CD4-positive, alpha-beta memory T cell (primary cell): ENCODE results near the gene ADGRG1. TPM values are rescaled to one million over a fixed set of nuclear protein-coding genes. Genes with fewer than 3 reads are reported as not detected.

ENCODE experiments used
- CTCF ChIA-PET: fragments of 350-600 bp; sonication (Branson Sonifier 250); formaldehyde crosslinking; loops from one replicate; lab custom pipeline; 2021; ENCODE audit warnings: inconsistent platforms; ENCODE audit not compliant: partially characterized antibody; lab: Charles Lee
- POLR2A ChIA-PET: fragments of 350-600 bp; sonication (Branson Sonifier 250); formaldehyde crosslinking; loops from one replicate; lab custom pipeline; 2021; ENCODE audit not compliant: partially characterized antibody; lab: Charles Lee
- DNase-seq, 5 donors: peaks; one replicate each; pipeline versions ENCODE4 v3.0.0 to v3.0.0-alpha.2; 2020 to 2022; ENCODE audit warnings: mixed read lengths in 1 of 5
- H3K27ac ChIP-seq: one replicate; pipeline ENCODE4 v1.7.0; 2013; ENCODE audit warnings: low read depth, low read length
- H3K27me3 ChIP-seq: 2 replicates; pipeline ENCODE4 v1.7.0; 2013; ENCODE audit warnings: mild to moderate bottlenecking, low read length, moderate library complexity; ENCODE audit not compliant: insufficient read depth
- H3K36me3 ChIP-seq: 2 replicates; pipeline ENCODE4 v1.7.0; 2013; ENCODE audit warnings: mild to moderate bottlenecking, low read length, moderate library complexity; ENCODE audit not compliant: insufficient read depth
- H3K4me1 ChIP-seq: 2 replicates; pipeline ENCODE4 v1.7.0; 2013; ENCODE audit warnings: mild to moderate bottlenecking, low read length, moderate library complexity; ENCODE audit not compliant: insufficient read depth
- H3K4me3 ChIP-seq, 2 donors: one replicate each; pipeline ENCODE4 v1.7.0; 2013; ENCODE audit warnings: low read length in 2 of 2, mild to moderate bottlenecking in 1 of 2
- H3K9me3 ChIP-seq, 2 donors: one replicate each; pipeline ENCODE4 v1.7.0; 2013; ENCODE audit warnings: low read length in 2 of 2, control low read depth in 1 of 2; ENCODE audit not compliant: control insufficient read depth in 1 of 2
- H3K27ac Mint-ChIP-seq, 7 donors: one replicate each; pipeline ENCODE4 v1.8.0; 2020 to 2021; ENCODE audit warnings: mixed read lengths in 7 of 7, mild to moderate bottlenecking in 6 of 7, inconsistent platforms in 3 of 7, moderate library complexity in 3 of 7
- H3K27me3 Mint-ChIP-seq, 2 donors: one replicate each; pipeline ENCODE4 v1.8.0; 2020 to 2021; ENCODE audit warnings: mixed read lengths in 2 of 2
- H3K36me3 Mint-ChIP-seq, 2 donors: one replicate each; pipeline ENCODE4 v1.8.0; 2020 to 2021; ENCODE audit warnings: mixed read lengths in 2 of 2, inconsistent platforms in 1 of 2, mild to moderate bottlenecking in 1 of 2
- H3K4me1 Mint-ChIP-seq, 4 donors: one replicate each; pipeline ENCODE4 v1.8.0; 2020 to 2021; ENCODE audit warnings: mixed read lengths in 4 of 4, mild to moderate bottlenecking in 1 of 4
- H3K4me3 Mint-ChIP-seq, 8 donors: one replicate each; pipeline ENCODE4 v1.8.0; 2020 to 2021; ENCODE audit warnings: mixed read lengths in 8 of 8, mild to moderate bottlenecking in 7 of 8, moderate library complexity in 6 of 8, inconsistent platforms in 3 of 8
- H3K9me3 Mint-ChIP-seq, 8 donors: one replicate each; pipeline ENCODE4 v1.8.0; 2020 to 2021; ENCODE audit warnings: mixed read lengths in 8 of 8, mild to moderate bottlenecking in 5 of 8, inconsistent platforms in 3 of 8, moderate library complexity in 1 of 8
- intact Hi-C: fragments of 100-400 bp; cut with micrococcal nuclease; formaldehyde crosslinking; loops from one replicate; pipeline ENCODE4 v1.15.1; 2023
- polyA plus RNA-seq, 2 donors: library from polyadenylated mRNA; unstranded; fragments of 300-500 nt; fragmentation: Illumina TruSeq; gene quantifications; one replicate each; pipeline ENCODE4 v1.2.3, GENCODE V29; 2021
- total RNA-seq, 2 experiments: library from RNA; stranded (reverse); gene quantifications; one replicate each; pipeline ENCODE4 v1.2.3, GENCODE V29; 2021

ADGRG1 gene
- total and polyA plus RNA-seq, 4 experiments from 2014 or later, result 0.33 to 0.53 (median 0.41) TPM; not detected in 1

DNA sequence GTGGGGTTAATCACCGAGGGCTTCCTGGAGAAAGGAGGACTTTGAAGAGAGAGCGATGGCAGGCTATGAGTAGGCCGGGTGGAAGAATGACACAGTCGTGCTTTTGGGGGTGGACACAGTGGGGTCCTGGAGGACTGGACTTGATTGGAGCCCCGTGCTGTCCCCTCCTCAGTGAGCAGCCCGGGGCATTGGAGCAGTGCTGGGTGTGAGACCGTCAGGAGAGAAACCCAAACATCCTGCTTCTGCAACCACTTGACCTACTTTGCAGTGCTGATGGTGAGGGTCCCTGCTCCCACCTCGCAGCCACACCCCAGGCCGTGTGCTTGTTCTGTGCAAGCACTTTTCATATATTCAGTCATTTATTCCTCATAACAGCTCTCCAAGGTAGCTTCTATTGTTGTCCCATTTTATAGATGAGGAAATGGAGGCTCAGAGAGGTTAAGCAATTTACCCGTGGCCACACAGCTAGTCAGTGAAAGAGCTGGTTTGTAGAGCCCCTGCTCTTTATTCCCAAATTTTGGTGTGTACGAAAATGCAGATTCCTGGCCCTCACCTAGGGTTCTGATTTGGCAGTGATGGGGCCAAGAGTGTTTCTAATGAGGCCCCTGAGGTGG lies 28.0 kb downstream of the ADGRG1 start:
- DNase-seq, result no peak
- H3K27me3 Mint-ChIP-seq, result no peaks in the 10 kb centered on the region
- Histone ChIP-seq H3K27ac (no peak overlapping the region), H3K9me3 (no peaks in the 10 kb centered on the region), H3K4me1 (peaks cover 25% of the 10 kb centered on the region), H3K27me3 (no peaks in the 10 kb centered on the region), H3K4me3 (no peak overlapping the region), H3K36me3 (no peaks in the 10 kb centered on the region)
- no peaks in the 10 kb centered on the region for H3K36me3 Mint-ChIP-seq
- CTCF ChIA-PET, result no interaction called here
- POLR2A ChIA-PET, result no interaction called here
- peak overlapping the region in 4 of 8 donors; percentile 9 to 49 (median 32) for H3K4me3 Mint-ChIP-seq
- intact Hi-C loops, result no loop called here
- H3K27ac Mint-ChIP-seq, result peak overlapping the region in 3 of 7 donors; percentile 38 to 83 (median 74)
- peaks cover 11 to 21% (median 15%) of the 10 kb centered on the region in 4 donors for H3K4me1 Mint-ChIP-seq
- H3K9me3 Mint-ChIP-seq, result no peaks in the 10 kb centered on the region

DNA sequence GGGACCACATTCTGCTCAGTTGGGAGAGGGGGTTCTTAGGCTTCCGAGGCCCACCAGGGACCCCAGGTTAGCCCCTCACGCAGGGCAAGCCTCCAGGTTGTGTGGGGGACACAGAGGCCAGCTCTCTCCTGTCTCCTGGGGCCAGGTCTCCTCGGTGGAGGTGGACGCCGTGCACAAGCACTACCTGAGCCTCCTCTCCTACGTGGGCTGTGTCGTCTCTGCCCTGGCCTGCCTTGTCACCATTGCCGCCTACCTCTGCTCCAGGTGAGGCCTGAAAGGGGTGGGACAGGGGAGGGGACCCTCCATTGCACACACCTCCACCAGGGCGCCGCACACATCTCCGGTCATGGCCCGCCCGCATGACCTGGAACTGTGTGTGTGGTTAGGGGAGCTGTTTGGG lies 28.8 kb downstream of the ADGRG1 start:
- ChIA-PET POLR2A (no interaction called here), CTCF (no interaction called here)
- intact Hi-C loops, result no loop called here
- DNase-seq, result no peak
- Mint-ChIP-seq H3K4me3 (no peak overlapping the region), H3K4me1 (peaks cover 3 to 14% (median 8%) of the 10 kb centered on the region in 4 donors), H3K36me3 (no peaks in the 10 kb centered on the region), H3K27ac (no peak overlapping the region), H3K9me3 (no peaks in the 10 kb centered on the region), H3K27me3 (no peaks in the 10 kb centered on the region)
- no peaks in the 10 kb centered on the region for H3K9me3 ChIP-seq
- H3K27me3 ChIP-seq, result no peaks in the 10 kb centered on the region
- H3K36me3 ChIP-seq, result no peaks in the 10 kb centered on the region
- H3K4me3 ChIP-seq, result no peak overlapping the region
- peaks cover 17% of the 10 kb centered on the region for H3K4me1 ChIP-seq
- H3K27ac ChIP-seq, result no peak overlapping the region

GRCh38 chr16:57658130-57658877 lies 29.9 kb downstream of the ADGRG1 start:
- Mint-ChIP-seq H3K27ac (peak overlapping the region in 4 of 7 donors; percentile 17 to 54 (median 46)), H3K36me3 (no peaks in the 10 kb centered on the region), H3K4me3 (no peak overlapping the region), H3K9me3 (no peaks in the 10 kb centered on the region), H3K27me3 (no peaks in the 10 kb centered on the region), H3K4me1 (peaks cover 2 to 11% (median 7%) of the 10 kb centered on the region in 4 donors)
- H3K9me3 ChIP-seq, result no peaks in the 10 kb centered on the region
- no peak overlapping the region for H3K27ac ChIP-seq
- intact Hi-C loops, result no loop called here
- no peaks in the 10 kb centered on the region for H3K36me3 ChIP-seq
- peaks cover 15% of the 10 kb centered on the region for H3K4me1 ChIP-seq
- H3K27me3 ChIP-seq, result no peaks in the 10 kb centered on the region
- DNase-seq, result no peak
- no peak overlapping the region for H3K4me3 ChIP-seq
- CTCF ChIA-PET, result no interaction called here
- POLR2A ChIA-PET, result no interaction called here

DNA sequence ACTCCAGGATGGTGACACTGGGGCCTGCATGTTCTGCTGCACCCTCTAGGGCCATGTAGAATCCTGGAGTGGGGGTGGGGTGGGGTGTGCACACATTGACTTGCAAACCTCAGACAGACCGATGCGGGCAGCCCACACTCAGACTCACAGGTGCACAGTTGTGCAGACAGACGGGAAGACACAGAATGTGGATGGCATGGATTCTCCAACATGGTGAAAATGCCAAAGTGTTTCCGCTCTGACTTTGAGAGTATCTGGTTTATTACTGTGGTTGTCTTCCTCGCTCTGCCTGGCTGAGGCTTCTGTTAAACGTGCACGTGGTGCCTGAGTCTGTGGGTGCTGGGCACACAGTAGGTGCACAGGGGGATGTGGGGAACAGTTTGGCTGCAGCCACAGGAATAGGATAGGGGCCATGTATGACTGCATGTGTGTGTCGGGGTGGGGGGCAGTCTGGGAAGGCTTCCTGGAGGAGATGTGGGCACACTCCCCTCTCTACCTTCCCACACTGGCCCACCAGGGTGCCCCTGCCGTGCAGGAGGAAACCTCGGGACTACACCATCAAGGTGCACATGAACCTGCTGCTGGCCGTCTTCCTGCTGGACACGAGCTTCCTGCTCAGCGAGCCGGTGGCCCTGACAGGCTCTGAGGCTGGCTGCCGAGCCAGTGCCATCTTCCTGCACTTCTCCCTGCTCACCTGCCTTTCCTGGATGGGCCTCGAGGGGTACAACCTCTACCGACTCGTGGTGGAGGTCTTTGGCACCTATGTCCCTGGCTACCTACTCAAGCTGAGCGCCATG lies 30.6 kb downstream of the ADGRG1 start:
- CTCF ChIA-PET, result no interaction called here
- intact Hi-C loops, result no loop called here
- POLR2A ChIA-PET, result no interaction called here
- Histone ChIP-seq H3K4me3 (no peak overlapping the region), H3K27ac (no peak overlapping the region), H3K4me1 (peaks cover 15% of the 10 kb centered on the region), H3K9me3 (no peaks in the 10 kb centered on the region), H3K36me3 (no peaks in the 10 kb centered on the region), H3K27me3 (no peaks in the 10 kb centered on the region)
- DNase-seq, result no peak
- H3K9me3 Mint-ChIP-seq, result no peaks in the 10 kb centered on the region
- peak overlapping the region in 1 of 7 donors; percentile 66 for H3K27ac Mint-ChIP-seq
- H3K4me3 Mint-ChIP-seq, result no peak overlapping the region
- peaks cover 2 to 11% (median 7%) of the 10 kb centered on the region in 4 donors for H3K4me1 Mint-ChIP-seq
- no peaks in the 10 kb centered on the region for H3K36me3 Mint-ChIP-seq
- no peaks in the 10 kb centered on the region for H3K27me3 Mint-ChIP-seq

DNA sequence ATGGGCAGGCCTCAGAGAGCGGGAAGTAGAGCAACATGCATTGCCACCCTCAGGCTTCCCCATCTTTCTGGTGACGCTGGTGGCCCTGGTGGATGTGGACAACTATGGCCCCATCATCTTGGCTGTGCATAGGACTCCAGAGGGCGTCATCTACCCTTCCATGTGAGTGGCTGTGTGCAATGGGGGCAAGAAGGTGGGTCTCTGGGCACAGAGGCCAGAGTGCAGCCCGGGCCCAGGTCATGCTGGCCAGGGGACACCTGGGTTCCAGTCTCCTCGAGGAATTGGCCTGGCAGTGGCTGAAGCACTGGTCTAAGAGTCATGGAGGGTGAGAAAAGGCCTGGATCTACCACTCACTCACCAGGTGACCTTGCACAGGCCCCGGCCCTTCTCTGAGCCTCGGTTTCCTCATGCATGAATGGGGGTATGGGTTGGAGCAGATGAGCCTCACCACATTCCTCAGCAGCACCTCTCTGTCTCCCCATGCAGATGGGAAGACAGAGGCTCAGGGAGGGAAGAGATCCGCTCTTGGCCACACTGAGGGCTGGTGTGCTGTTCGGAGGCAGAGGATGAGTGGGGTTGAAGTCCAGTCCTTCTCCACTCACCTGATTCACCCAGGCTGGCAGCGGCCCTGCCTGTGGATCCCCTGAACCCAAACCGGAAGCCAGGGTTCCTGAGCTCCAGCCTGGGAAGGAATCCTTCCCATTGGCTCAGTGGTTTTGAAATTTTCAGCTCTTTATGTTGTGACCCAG lies 32.5 kb downstream of the ADGRG1 start:
- CTCF ChIA-PET, result no interaction called here
- Mint-ChIP-seq H3K9me3 (no peaks in the 10 kb centered on the region), H3K27me3 (no peaks in the 10 kb centered on the region), H3K27ac (no peak overlapping the region), H3K4me3 (no peak overlapping the region), H3K36me3 (no peaks in the 10 kb centered on the region), H3K4me1 (peaks cover 2 to 8% (median 6%) of the 10 kb centered on the region in 4 donors)
- Histone ChIP-seq H3K9me3 (no peaks in the 10 kb centered on the region), H3K4me1 (peaks cover 9% of the 10 kb centered on the region), H3K4me3 (no peak overlapping the region), H3K36me3 (no peaks in the 10 kb centered on the region), H3K27ac (no peak overlapping the region), H3K27me3 (no peaks in the 10 kb centered on the region)
- POLR2A ChIA-PET, result no interaction called here
- no peak for DNase-seq
- intact Hi-C loops, result no loop called here

GRCh38 chr16:57661510-57661909 lies 33.1 kb downstream of the ADGRG1 start:
- Histone ChIP-seq H3K27me3 (no peaks in the 10 kb centered on the region), H3K27ac (no peak overlapping the region), H3K9me3 (no peaks in the 10 kb centered on the region), H3K36me3 (no peaks in the 10 kb centered on the region), H3K4me1 (peaks cover 5% of the 10 kb centered on the region), H3K4me3 (no peak overlapping the region)
- Mint-ChIP-seq H3K36me3 (no peaks in the 10 kb centered on the region), H3K27me3 (no peaks in the 10 kb centered on the region), H3K4me3 (no peak overlapping the region), H3K4me1 (peaks cover 0 to 4% (median 2%) of the 10 kb centered on the region in 4 donors), H3K27ac (peak overlapping the region in 1 of 7 donors; percentile 53), H3K9me3 (no peaks in the 10 kb centered on the region)
- intact Hi-C loops, result no loop called here
- ChIA-PET CTCF (no interaction called here), POLR2A (no interaction called here)
- no peak for DNase-seq
